ENCODE data around the gene ARSI. TPM values are rescaled to one million over a fixed set of nuclear protein-coding genes. Genes with fewer than 3 reads are reported as not detected.

ARSI gene
- polyA plus RNA-seq, 1 of the 3 experiments (the other 2 are of a cell fraction), result 0.20 TPM

- TF ChIP-seq USF1 (IDR thresholded peaks at IDR 0.05; ENCODE audit: borderline replicate concordance, low read depth) (peak; percentile 69), TCF12 (IDR thresholded peaks at IDR 0.05) (peak; percentile 14; the same call in 1 of the 2 replicates), SIN3A (IDR thresholded peaks at IDR 0.05; ENCODE audit: borderline replicate concordance, low read depth, low read length) (no peak), MXI1 (IDR thresholded peaks at IDR 0.05; ENCODE audit: low read depth, low read length) (peak; percentile 46; the same call in 1 of the 2 replicates), YY1 (IDR thresholded peaks at IDR 0.05; ENCODE audit: low read depth) (no peak), MEF2A (IDR thresholded peaks at IDR 0.05; ENCODE audit: borderline replicate concordance, low read depth) (no peak), CTCF (IDR thresholded peaks at IDR 0.05) (no peak)
These were observed 17.4 kb upstream of the ARSI start (continued) for GRCh38 chr5:150320044-150320613.

GRCh38 chr5:150319484-150319790, 16.7 kb upstream of the ARSI start:
- Histone ChIP-seq H3K27ac (ENCODE audit: low read depth in 2 of 2, low read length in 1 of 2) (peak overlapping the region in 1 of 2 experiments; percentile 99; a peak in 2 of 4 replicates), H3K9ac (peak overlapping the region; percentile 65), H3K4me3 (ENCODE audit: low read depth in 2 of 2, low read length in 1 of 2) (no peak overlapping the region), H3K27me3 (ENCODE audit: insufficient read depth) (no peaks in the 10 kb centered on the region), H4K20me1 (ENCODE audit: insufficient read depth) (no peaks in the 10 kb centered on the region), H3F3A (replicated peaks; ENCODE audit: insufficient read depth) (peaks cover 34% of the 10 kb centered on the region), H3K4me2 (0 out of 2 replicates have a peak overlapping the region, but pooled peaks have one; percentile 9), H3K36me3 (replicated peaks in 1 of 2; ENCODE audit: control insufficient read depth in 1 of 2, insufficient read depth in 2 of 2, low read length in 1 of 2) (no peaks in the 10 kb centered on the region), H3K9me3 (no peaks in the 10 kb centered on the region), H3K4me1 (ENCODE audit: control insufficient read depth in 1 of 2, insufficient read depth in 2 of 2, low read depth in 1 of 2, low read length in 1 of 2) (peaks cover 27% of the 10 kb centered on the region in 2 experiments), H3K9me2 (no peaks in the 10 kb centered on the region), H2AFZ (ENCODE audit: low read depth) (no peak overlapping the region), H3K79me2 (ENCODE audit: insufficient read depth) (no peaks in the 10 kb centered on the region)
- POLR2A ChIA-PET, result no interaction called here
- 98% methylated on average over 6 of the region's 6 CpGs for WGBS (ENCODE audit: low lambda C conversion rate)
- CTCF ChIA-PET, result interaction anchor here (1.1 to 2.1 kb wide), 4 partner anchors 15 to 73 kb away, joined by 3 to 6 read pairs (median 5); no protein-coding TSS in a partner anchor
- TF ChIP-seq ZBTB33 (IDR thresholded peaks at IDR 0.05; ENCODE audit: borderline replicate concordance, low read depth) (no peak), RCOR1 (IDR thresholded peaks at IDR 0.05; ENCODE audit: low read length) (no peak), YY1 (IDR thresholded peaks at IDR 0.05; ENCODE audit: low read depth) (no peak), USF2 (IDR thresholded peaks at IDR 0.05; ENCODE audit: borderline replicate concordance, low read depth, low read length) (no peak)
- DNase-seq, result no peak
